Cortex of kidney (tissue), 1 donor: ENCODE data around the gene KCNH4.
"Not testable (repeated sequence)": the region's sequence is repeated elsewhere in the genome, so short reads cannot be mapped to it uniquely, and the experiment has no call there.

ENCODE experiments used
- DNase-seq: peaks from one replicate; lab custom pipeline; 2025; lab: John Stamatoyannopoulos, UW

KCNH4 gene

GRCh38 chr17:42180922-42181850, at the start of gene KCNH4:
Gene KCNH4 (minus strand): TSS chr17:42181142. CDS start chr17:42180945, 197 bp downstream.
- no peak for DNase-seq

- no peak for DNase-seq
These were observed 49.3 kb upstream of the KCNH4 start for GRCh38 chr17:42230225-42230624.

- DNase-seq: no peak
These were observed 47.1 kb upstream of the KCNH4 start for GRCh38 chr17:42227849-42228700.

GRCh38 chr17:42225646-42226045, 44.7 kb upstream of the KCNH4 start:
- no peak for DNase-seq

GRCh38 chr17:42224651-42225050, 43.7 kb upstream of the KCNH4 start:
- DNase-seq: no peak

GRCh38 chr17:42221886-42222745, 41.2 kb upstream of the KCNH4 start:
- DNase-seq: no peak

GRCh38 chr17:42219280-42219679, 38.3 kb upstream of the KCNH4 start:
- DNase-seq: not testable (repeated sequence)

GRCh38 chr17:42214156-42214555, 33.2 kb upstream of the KCNH4 start:
- DNase-seq: no peak

- no peak for DNase-seq
These were observed 31.4 kb upstream of the KCNH4 start for GRCh38 chr17:42212382-42212781.

- DNase-seq: not testable (repeated sequence)
These were observed 31.0 kb upstream of the KCNH4 start for GRCh38 chr17:42211921-42212341.

- no peak for DNase-seq
These were observed 29.1 kb upstream of the KCNH4 start for GRCh38 chr17:42210046-42210445.

- not testable (repeated sequence) for DNase-seq
These were observed 25.2 kb upstream of the KCNH4 start for GRCh38 chr17:42206153-42206612.

GRCh38 chr17:42203354-42203753, 22.4 kb upstream of the KCNH4 start:
- no peak for DNase-seq

- no peak for DNase-seq
These were observed 21.8 kb upstream of the KCNH4 start for GRCh38 chr17:42202696-42203095.

- DNase-seq: no peak
These were observed 21.2 kb upstream of the KCNH4 start for GRCh38 chr17:42202159-42202558.

- no peak for DNase-seq
These were observed 20.5 kb upstream of the KCNH4 start for GRCh38 chr17:42201458-42201772.

GRCh38 chr17:42200706-42201457, 19.9 kb upstream of the KCNH4 start:
- no peak for DNase-seq

- no peak for DNase-seq
These were observed 18.6 kb upstream of the KCNH4 start for GRCh38 chr17:42199416-42200011.

GRCh38 chr17:42198897-42199296, 18.0 kb upstream of the KCNH4 start:
- no peak for DNase-seq

- no peak for DNase-seq
These were observed 16.7 kb upstream of the KCNH4 start for GRCh38 chr17:42197564-42198156.
